Measurements from ENCODE around the gene MEGF6. TPM values are rescaled to one million over a fixed set of nuclear protein-coding genes. Genes with fewer than 3 reads are reported as not detected.

Gene MEGF6
- total RNA-seq, 2 experiments from 2014 or later: 5.8 to 5.9 TPM

DNA sequence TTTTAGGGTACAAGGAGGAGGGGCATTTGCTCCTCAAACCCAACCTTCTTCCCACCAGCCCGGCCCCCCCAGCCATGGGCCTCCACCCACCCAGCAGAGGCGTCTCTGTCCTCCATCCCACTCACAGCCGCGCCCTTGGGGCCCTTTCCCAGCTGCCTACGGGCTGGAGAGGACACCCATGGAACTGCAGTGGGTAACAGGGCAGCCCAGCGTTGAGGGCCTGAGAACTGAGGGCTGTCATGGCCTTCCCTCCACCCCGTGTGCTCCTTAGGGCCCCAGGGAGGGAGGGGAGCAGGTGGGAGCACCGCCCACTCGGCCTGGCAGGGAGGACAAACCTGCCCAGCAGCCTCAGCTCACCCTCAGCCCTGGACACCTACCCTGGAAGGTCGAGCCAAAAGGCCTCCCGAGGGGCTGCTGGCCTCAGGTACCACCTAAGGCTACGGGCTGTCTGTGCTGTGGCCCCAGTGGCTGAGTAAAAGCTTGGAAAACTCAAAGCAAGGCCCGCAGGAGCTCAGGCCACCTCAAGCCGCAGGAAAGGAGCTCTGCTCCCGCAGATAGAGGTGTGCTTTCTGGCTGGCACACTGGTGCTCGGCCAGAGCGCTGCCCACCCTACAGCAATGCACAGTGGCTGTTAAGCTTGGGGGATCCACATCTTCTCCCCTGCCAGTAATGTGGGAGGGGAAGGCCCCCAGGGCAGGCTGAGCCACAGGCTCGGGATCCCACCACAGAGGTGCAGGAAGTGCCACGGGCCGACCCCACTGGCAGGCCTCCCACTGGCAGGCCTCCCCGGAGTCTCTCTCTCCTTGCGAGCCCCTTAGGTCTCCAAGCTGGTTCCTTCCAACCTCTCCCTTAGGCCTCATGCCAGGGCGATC is 159.1 kb downstream of the MEGF6 start:
- Mint-ChIP-seq H3K36me3 (ENCODE audit: low read depth) (no peaks in the 10 kb centered on the region), H3K27me3 (ENCODE audit: low read depth) (peaks cover 7% of the 10 kb centered on the region), H3K9me3 (peaks cover 7% of the 10 kb centered on the region), H3K4me1 (ENCODE audit: low read depth) (peaks cover 2% of the 10 kb centered on the region), H3K4me3 (no peak overlapping the region), H3K27ac (no peak overlapping the region)
- intact Hi-C loops (cut with micrococcal nuclease): loop anchor here (2.0 kb wide), 1 partner anchor 273 kb away; no protein-coding TSS in a partner anchor
- DNase-seq: no peak
- CTCF ChIA-PET: interaction anchor here (0.6 to 2.5 kb wide), 16 partner anchors 11 to 275 kb away, joined by 3 to 27 read pairs (median 4); partner anchors contain the start of gene WRAP73

- Mint-ChIP-seq H3K9me3 (peaks cover 7% of the 10 kb centered on the region), H3K27me3 (ENCODE audit: low read depth) (peaks cover 7% of the 10 kb centered on the region), H3K4me1 (ENCODE audit: low read depth) (peaks cover 2% of the 10 kb centered on the region), H3K4me3 (no peak overlapping the region), H3K36me3 (ENCODE audit: low read depth) (no peaks in the 10 kb centered on the region), H3K27ac (no peak overlapping the region)
- intact Hi-C loops (cut with micrococcal nuclease): no loop called here
- CTCF ChIA-PET: no interaction called here
- no peak for DNase-seq
Measured at GRCh38 chr1:3450983-3451382, 160.3 kb downstream of the MEGF6 start.

GRCh38 chr1:3450202-3450863 is 161.0 kb downstream of the MEGF6 start:
- H3K27ac Mint-ChIP-seq: no peak overlapping the region
- CTCF ChIA-PET: no interaction called here
- H3K4me1 Mint-ChIP-seq (ENCODE audit: low read depth): peaks cover 2% of the 10 kb centered on the region
- no peaks in the 10 kb centered on the region for H3K36me3 Mint-ChIP-seq (ENCODE audit: low read depth)
- intact Hi-C loops (cut with micrococcal nuclease): no loop called here
- no peak for DNase-seq
- no peak overlapping the region for H3K4me3 Mint-ChIP-seq
- H3K9me3 Mint-ChIP-seq: peaks cover 7% of the 10 kb centered on the region
- peaks cover 7% of the 10 kb centered on the region for H3K27me3 Mint-ChIP-seq (ENCODE audit: low read depth)

DNA sequence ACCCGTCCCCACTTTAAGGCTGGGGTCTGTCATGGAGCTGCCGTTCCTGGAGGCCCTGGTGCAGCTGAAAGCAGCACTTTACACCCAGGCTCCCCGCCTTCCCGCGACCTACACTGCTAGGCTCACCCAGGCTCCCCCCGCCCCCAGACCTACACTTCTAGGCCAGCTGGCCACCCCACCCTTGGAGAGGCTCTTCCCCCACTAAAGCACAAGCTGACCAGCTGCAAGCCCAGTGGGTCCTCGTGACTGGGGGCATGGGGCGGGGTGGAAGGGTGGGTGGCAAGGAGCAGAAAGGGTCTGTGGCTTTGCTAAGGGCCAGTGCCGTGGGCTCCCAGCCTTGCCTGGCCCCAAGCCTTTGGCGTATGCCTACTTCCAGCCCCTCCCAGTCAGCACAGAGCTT is 166.6 kb downstream of the MEGF6 start:
- CTCF ChIA-PET: no interaction called here
- DNase-seq: no peak
- H3K4me1 Mint-ChIP-seq (ENCODE audit: low read depth): no peaks in the 10 kb centered on the region
- intact Hi-C loops (cut with micrococcal nuclease): no loop called here
- peaks cover 7% of the 10 kb centered on the region for H3K9me3 Mint-ChIP-seq
- H3K27me3 Mint-ChIP-seq (ENCODE audit: low read depth): no peaks in the 10 kb centered on the region
- H3K4me3 Mint-ChIP-seq: no peak overlapping the region
- H3K27ac Mint-ChIP-seq: no peak overlapping the region
- no peaks in the 10 kb centered on the region for H3K36me3 Mint-ChIP-seq (ENCODE audit: low read depth)

DNA sequence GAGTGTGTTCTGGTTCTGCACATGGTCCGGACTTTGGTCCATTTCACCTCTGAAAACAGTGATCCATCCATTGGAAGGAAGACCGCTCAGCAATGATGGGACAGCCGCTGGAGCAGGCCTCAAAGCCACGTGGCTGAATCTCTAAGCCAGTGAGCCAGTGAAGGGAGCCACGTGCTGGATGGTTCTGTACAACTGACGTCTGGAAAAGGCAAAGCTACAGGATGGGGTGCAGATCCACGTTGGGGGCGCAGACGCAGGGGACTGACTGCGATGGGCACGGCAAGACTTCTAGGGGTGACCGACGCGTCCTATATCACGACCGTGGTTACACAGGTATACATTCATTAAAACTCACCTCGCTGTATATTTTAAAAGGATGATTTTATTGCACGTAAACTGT is 167.0 kb downstream of the MEGF6 start:
- H3K9me3 Mint-ChIP-seq: peaks cover 7% of the 10 kb centered on the region
- H3K27me3 Mint-ChIP-seq (ENCODE audit: low read depth): no peaks in the 10 kb centered on the region
- no peaks in the 10 kb centered on the region for H3K36me3 Mint-ChIP-seq (ENCODE audit: low read depth)
- H3K4me3 Mint-ChIP-seq: no peak overlapping the region
- CTCF ChIA-PET: no interaction called here
- DNase-seq: no peak
- H3K27ac Mint-ChIP-seq: no peak overlapping the region
- intact Hi-C loops (cut with micrococcal nuclease): no loop called here
- H3K4me1 Mint-ChIP-seq (ENCODE audit: low read depth): no peaks in the 10 kb centered on the region

GRCh38 chr1:3443807-3444206 is 167.5 kb downstream of the MEGF6 start:
- CTCF ChIA-PET: interaction anchor here (0.9 kb wide), 1 partner anchor 49 kb away, joined by 3 read pairs; no protein-coding TSS in a partner anchor
- H3K36me3 Mint-ChIP-seq (ENCODE audit: low read depth): no peaks in the 10 kb centered on the region
- intact Hi-C loops (cut with micrococcal nuclease): no loop called here
- H3K4me3 Mint-ChIP-seq: no peak overlapping the region
- no peaks in the 10 kb centered on the region for H3K4me1 Mint-ChIP-seq (ENCODE audit: low read depth)
- DNase-seq: no peak
- H3K9me3 Mint-ChIP-seq: peaks cover 7% of the 10 kb centered on the region
- H3K27me3 Mint-ChIP-seq (ENCODE audit: low read depth): no peaks in the 10 kb centered on the region
- no peak overlapping the region for H3K27ac Mint-ChIP-seq

DNA sequence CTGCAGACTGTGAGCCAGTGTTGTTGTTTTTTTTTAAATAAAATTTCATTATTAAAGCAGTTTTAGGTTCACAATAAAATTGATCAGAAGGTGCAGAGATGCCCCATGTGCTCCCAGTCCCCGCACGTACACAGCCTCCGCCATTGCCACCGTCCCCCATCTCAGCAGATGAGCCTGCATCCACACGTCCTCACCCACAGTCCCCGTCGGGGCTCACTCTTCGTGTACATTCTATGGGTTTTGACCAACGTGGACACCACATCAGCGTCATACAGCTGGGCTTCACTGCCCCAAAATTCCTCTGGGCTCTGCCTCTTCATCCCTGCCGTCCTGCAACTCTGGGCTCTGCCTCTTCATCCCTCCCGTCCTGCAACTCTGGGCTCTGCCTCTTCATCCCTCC is 168.4 kb downstream of the MEGF6 start:
- Mint-ChIP-seq H3K36me3 (ENCODE audit: low read depth) (no peaks in the 10 kb centered on the region), H3K27ac (no peak overlapping the region), H3K27me3 (ENCODE audit: low read depth) (no peaks in the 10 kb centered on the region), H3K4me3 (no peak overlapping the region), H3K9me3 (peaks cover 5% of the 10 kb centered on the region), H3K4me1 (ENCODE audit: low read depth) (no peaks in the 10 kb centered on the region)
- CTCF ChIA-PET: interaction anchor here (0.9 kb wide), 1 partner anchor 49 kb away, joined by 3 read pairs; no protein-coding TSS in a partner anchor
- intact Hi-C loops (cut with micrococcal nuclease): no loop called here
- no peak for DNase-seq

DNA sequence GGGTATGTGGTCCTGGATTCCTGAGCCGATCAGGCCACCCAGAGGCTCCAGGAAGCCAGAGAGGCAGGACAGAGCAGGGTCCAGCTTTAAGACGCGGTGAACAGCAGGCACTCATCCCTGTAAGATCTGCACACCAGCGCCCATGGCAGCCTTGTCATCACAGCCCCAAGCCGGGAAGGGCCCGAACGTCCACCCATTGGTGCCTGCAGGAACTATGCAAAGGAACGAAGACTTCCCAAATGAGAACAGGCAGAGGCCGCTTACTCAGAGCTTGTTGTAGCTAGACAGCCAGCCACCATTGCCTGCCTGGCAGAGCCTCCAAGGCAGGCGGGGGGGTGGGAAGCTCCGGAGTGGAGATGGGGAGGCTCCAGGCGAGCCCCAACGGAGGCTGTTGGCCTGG is 169.0 kb downstream of the MEGF6 start:
- no peak overlapping the region for H3K4me3 Mint-ChIP-seq
- CTCF ChIA-PET: interaction anchor here (1.8 kb wide), 1 partner anchor 11 kb away, joined by 8 read pairs; no protein-coding TSS in a partner anchor
- DNase-seq: no peak
- no peaks in the 10 kb centered on the region for H3K4me1 Mint-ChIP-seq (ENCODE audit: low read depth)
- H3K9me3 Mint-ChIP-seq: peaks cover under 1% of the 10 kb centered on the region
- intact Hi-C loops (cut with micrococcal nuclease): no loop called here
- no peaks in the 10 kb centered on the region for H3K27me3 Mint-ChIP-seq (ENCODE audit: low read depth)
- no peaks in the 10 kb centered on the region for H3K36me3 Mint-ChIP-seq (ENCODE audit: low read depth)
- no peak overlapping the region for H3K27ac Mint-ChIP-seq

- H3K4me1 Mint-ChIP-seq (ENCODE audit: low read depth): no peaks in the 10 kb centered on the region
- no peak overlapping the region for H3K27ac Mint-ChIP-seq
- no peaks in the 10 kb centered on the region for H3K36me3 Mint-ChIP-seq (ENCODE audit: low read depth)
- H3K27me3 Mint-ChIP-seq (ENCODE audit: low read depth): no peaks in the 10 kb centered on the region
- CTCF ChIA-PET: interaction anchor here (1.8 kb wide), 1 partner anchor 11 kb away, joined by 8 read pairs; no protein-coding TSS in a partner anchor
- no peak overlapping the region for H3K4me3 Mint-ChIP-seq
- intact Hi-C loops (cut with micrococcal nuclease): no loop called here
- no peak for DNase-seq
- H3K9me3 Mint-ChIP-seq: no peaks in the 10 kb centered on the region
Measured at GRCh38 chr1:3441880-3442279, 169.4 kb downstream of the MEGF6 start.

DNA sequence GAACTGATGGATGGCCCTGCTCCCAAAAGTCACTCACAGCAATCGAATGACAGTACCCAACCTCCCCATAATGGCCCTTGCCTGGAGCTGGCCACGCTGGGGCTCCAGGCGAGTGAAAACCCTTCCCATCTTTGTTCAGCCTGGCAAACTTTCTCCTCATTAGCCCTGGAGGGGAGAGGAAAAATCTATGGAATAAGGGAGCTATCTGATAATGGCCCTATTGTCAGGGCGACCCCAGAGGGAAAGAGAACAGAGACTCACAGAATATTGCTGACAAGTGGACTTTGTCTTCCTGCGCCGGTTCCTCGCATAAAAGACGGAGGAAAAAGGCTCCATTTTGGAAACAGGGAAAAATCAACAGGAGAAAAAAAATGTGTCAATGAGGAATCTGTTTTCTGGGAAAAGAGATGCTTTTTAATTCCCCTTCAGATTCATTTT is 169.9 kb downstream of the MEGF6 start:
- intact Hi-C loops (cut with micrococcal nuclease): no loop called here
- Mint-ChIP-seq H3K4me3 (no peak overlapping the region), H3K27ac (no peak overlapping the region), H3K36me3 (ENCODE audit: low read depth) (no peaks in the 10 kb centered on the region), H3K9me3 (no peaks in the 10 kb centered on the region), H3K4me1 (ENCODE audit: low read depth) (no peaks in the 10 kb centered on the region), H3K27me3 (ENCODE audit: low read depth) (no peaks in the 10 kb centered on the region)
- no peak for DNase-seq
- CTCF ChIA-PET: interaction anchor here (1.8 kb wide), 1 partner anchor 12 kb away, joined by 8 read pairs; no protein-coding TSS in a partner anchor

GRCh38 chr1:3440711-3441409 is 170.4 kb downstream of the MEGF6 start:
- CTCF ChIA-PET: interaction anchor here (1.8 kb wide), 1 partner anchor 12 kb away, joined by 8 read pairs; no protein-coding TSS in a partner anchor
- H3K27me3 Mint-ChIP-seq (ENCODE audit: low read depth): no peaks in the 10 kb centered on the region
- no peaks in the 10 kb centered on the region for H3K4me1 Mint-ChIP-seq (ENCODE audit: low read depth)
- H3K27ac Mint-ChIP-seq: no peak overlapping the region
- no peaks in the 10 kb centered on the region for H3K36me3 Mint-ChIP-seq (ENCODE audit: low read depth)
- no peak overlapping the region for H3K4me3 Mint-ChIP-seq
- no peak for DNase-seq
- H3K9me3 Mint-ChIP-seq: no peaks in the 10 kb centered on the region
- intact Hi-C loops (cut with micrococcal nuclease): no loop called here

GRCh38 chr1:3440300-3440681 is 171.0 kb downstream of the MEGF6 start:
- no peak for DNase-seq
- CTCF ChIA-PET: no interaction called here

More at GRCh38 chr1:3440300-3440681, 171.0 kb downstream of the MEGF6 start:
- H3K4me3 Mint-ChIP-seq: no peak overlapping the region
- H3K9me3 Mint-ChIP-seq: no peaks in the 10 kb centered on the region
- no peaks in the 10 kb centered on the region for H3K27me3 Mint-ChIP-seq (ENCODE audit: low read depth)
- intact Hi-C loops (cut with micrococcal nuclease): no loop called here
- H3K36me3 Mint-ChIP-seq (ENCODE audit: low read depth): no peaks in the 10 kb centered on the region
- no peak overlapping the region for H3K27ac Mint-ChIP-seq
- no peaks in the 10 kb centered on the region for H3K4me1 Mint-ChIP-seq (ENCODE audit: low read depth)
